ENCODE measurements around the gene IRGC. TPM values are rescaled to one million over a fixed set of nuclear protein-coding genes. Genes with fewer than 3 reads are reported as not detected.
"Not testable (repeated sequence)": the region's sequence is repeated elsewhere in the genome, so short reads cannot be mapped to it uniquely, and the experiment has no call there.

The IRGC gene
- total RNA-seq, 4 donors from 2014 or later: not detected

GRCh38 chr19:43760941-43761340 lies 45.1 kb downstream of the IRGC start:
- H3K9me3 ChIP-seq: no peaks in the 10 kb centered on the region
- no peak for DNase-seq
- no peak for TF ChIP-seq EP300 (IDR thresholded peaks at IDR 0.05; ENCODE audit: low read depth)
- no peak for TF ChIP-seq POLR2AphosphoS5 (IDR thresholded peaks at IDR 0.05)
- TF ChIP-seq POLR2A (IDR thresholded peaks at IDR 0.05): no peak
- TF ChIP-seq, protein P1, sequence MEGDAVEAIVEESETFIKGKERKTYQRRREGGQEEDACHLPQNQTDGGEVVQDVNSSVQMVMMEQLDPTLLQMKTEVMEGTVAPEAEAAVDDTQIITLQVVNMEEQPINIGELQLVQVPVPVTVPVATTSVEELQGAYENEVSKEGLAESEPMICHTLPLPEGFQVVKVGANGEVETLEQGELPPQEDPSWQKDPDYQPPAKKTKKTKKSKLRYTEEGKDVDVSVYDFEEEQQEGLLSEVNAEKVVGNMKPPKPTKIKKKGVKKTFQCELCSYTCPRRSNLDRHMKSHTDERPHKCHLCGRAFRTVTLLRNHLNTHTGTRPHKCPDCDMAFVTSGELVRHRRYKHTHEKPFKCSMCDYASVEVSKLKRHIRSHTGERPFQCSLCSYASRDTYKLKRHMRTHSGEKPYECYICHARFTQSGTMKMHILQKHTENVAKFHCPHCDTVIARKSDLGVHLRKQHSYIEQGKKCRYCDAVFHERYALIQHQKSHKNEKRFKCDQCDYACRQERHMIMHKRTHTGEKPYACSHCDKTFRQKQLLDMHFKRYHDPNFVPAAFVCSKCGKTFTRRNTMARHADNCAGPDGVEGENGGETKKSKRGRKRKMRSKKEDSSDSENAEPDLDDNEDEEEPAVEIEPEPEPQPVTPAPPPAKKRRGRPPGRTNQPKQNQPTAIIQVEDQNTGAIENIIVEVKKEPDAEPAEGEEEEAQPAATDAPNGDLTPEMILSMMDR (IDR thresholded peaks at IDR 0.05): no peak
- H3K27me3 ChIP-seq: no peaks in the 10 kb centered on the region
- H3K27ac ChIP-seq: no peak overlapping the region
- no peak overlapping the region for H3K4me3 ChIP-seq
- in situ Hi-C loops (cut with MboI; ENCODE audit: low pct_ligation_motif_present in 1 of 4, low pct_unique_long_range_greater_than_20kb in 1 of 4, low sequenced_read_pairs in 3 of 4) (no loop called here), intact Hi-C loops (cut with DNase I; ENCODE audit: low total_unique reads) (no loop called here)
- 92 to 97% methylated on average over 3 to 4 of the region's 4 CpGs for WGBS, 2 donors (ENCODE audit: low coverage in 1 of 2)
- H3K36me3 ChIP-seq: no peaks in the 10 kb centered on the region
- H3K4me1 ChIP-seq: peaks cover under 1 to 51% (median 30%) of the 10 kb centered on the region in 4 donors

- TF ChIP-seq POLR2AphosphoS5 (IDR thresholded peaks at IDR 0.05) (no peak), EP300 (IDR thresholded peaks at IDR 0.05; ENCODE audit: low read depth) (no peak), POLR2A (IDR thresholded peaks at IDR 0.05) (no peak)
- TF ChIP-seq, protein P1 (IDR thresholded peaks at IDR 0.05): no peak
- Histone ChIP-seq H3K4me1 (peaks cover 8 to 51% (median 31%) of the 10 kb centered on the region in 4 donors), H3K4me3 (no peak overlapping the region), H3K9me3 (no peaks in the 10 kb centered on the region), H3K27me3 (no peaks in the 10 kb centered on the region), H3K36me3 (no peaks in the 10 kb centered on the region), H3K27ac (no peak overlapping the region)
- WGBS, 2 donors (ENCODE audit: low coverage in 1 of 2): 76% methylated on average over 3 of the region's 3 CpGs; no CpG with 5 or more reads in 1 of the 2 donors
- DNase-seq: no peak
- intact Hi-C loops (cut with DNase I; ENCODE audit: low total_unique reads) (no loop called here), in situ Hi-C loops (cut with MboI; ENCODE audit: low pct_ligation_motif_present in 1 of 4, low pct_unique_long_range_greater_than_20kb in 1 of 4, low sequenced_read_pairs in 3 of 4) (no loop called here)
These were observed 46.9 kb downstream of the IRGC start for GRCh38 chr19:43762814-43763213.

GRCh38 chr19:43763473-43763939 lies 47.6 kb downstream of the IRGC start:
- in situ Hi-C loops (cut with MboI; ENCODE audit: low pct_ligation_motif_present in 1 of 4, low pct_unique_long_range_greater_than_20kb in 1 of 4, low sequenced_read_pairs in 3 of 4) (no loop called here), intact Hi-C loops (cut with DNase I; ENCODE audit: low total_unique reads) (no loop called here)
- H3K4me3 ChIP-seq: no peak overlapping the region
- no peak overlapping the region for H3K27ac ChIP-seq
- TF ChIP-seq POLR2AphosphoS5 (IDR thresholded peaks at IDR 0.05): no peak
- TF ChIP-seq EP300 (IDR thresholded peaks at IDR 0.05; ENCODE audit: low read depth): no peak
- TF ChIP-seq, protein P1 (IDR thresholded peaks at IDR 0.05): no peak
- TF ChIP-seq POLR2A (IDR thresholded peaks at IDR 0.05): no peak
- H3K4me1 ChIP-seq: peaks cover 8 to 56% (median 37%) of the 10 kb centered on the region in 4 donors
- H3K27me3 ChIP-seq: no peaks in the 10 kb centered on the region
- no peak for DNase-seq
- 55% methylated on average over 3 of the region's 3 CpGs; no CpG with 5 or more reads in 1 of the 2 donors for WGBS, 2 donors (ENCODE audit: low coverage in 1 of 2)
- H3K9me3 ChIP-seq: no peaks in the 10 kb centered on the region
- H3K36me3 ChIP-seq: no peaks in the 10 kb centered on the region

GRCh38 chr19:43764684-43765083 lies 48.8 kb downstream of the IRGC start:
- in situ Hi-C loops (cut with MboI; ENCODE audit: low pct_ligation_motif_present in 1 of 4, low pct_unique_long_range_greater_than_20kb in 1 of 4, low sequenced_read_pairs in 3 of 4); H3K27me3 ChIP-seq; H3K9me3 ChIP-seq; DNase-seq; H3K4me3 ChIP-seq; H3K36me3 ChIP-seq; intact Hi-C loops (cut with DNase I; ENCODE audit: low total_unique reads): not testable (repeated sequence)
- WGBS, 2 donors (ENCODE audit: low coverage in 1 of 2): 10 to 58% methylated on average over 2 to 8 of the region's 8 CpGs
- peak overlapping the region; percentile 41 to 71 (median 61) for H3K27ac ChIP-seq
- H3K4me1 ChIP-seq: peaks cover 8 to 68% (median 48%) of the 10 kb centered on the region in 4 donors

Data from transverse colon (tissue), 4 donors.